SIG-M5 (cell line): Measurements from ENCODE around the gene LRRC8D.

ENCODE experiments used
- DNase-seq: peaks from one replicate; lab custom pipeline; 2025; lab: John Stamatoyannopoulos, UW

The LRRC8D gene

GRCh38 chr1:89896105-89896942, 75.5 kb downstream of the LRRC8D start:
- DNase-seq = no peak

DNA sequence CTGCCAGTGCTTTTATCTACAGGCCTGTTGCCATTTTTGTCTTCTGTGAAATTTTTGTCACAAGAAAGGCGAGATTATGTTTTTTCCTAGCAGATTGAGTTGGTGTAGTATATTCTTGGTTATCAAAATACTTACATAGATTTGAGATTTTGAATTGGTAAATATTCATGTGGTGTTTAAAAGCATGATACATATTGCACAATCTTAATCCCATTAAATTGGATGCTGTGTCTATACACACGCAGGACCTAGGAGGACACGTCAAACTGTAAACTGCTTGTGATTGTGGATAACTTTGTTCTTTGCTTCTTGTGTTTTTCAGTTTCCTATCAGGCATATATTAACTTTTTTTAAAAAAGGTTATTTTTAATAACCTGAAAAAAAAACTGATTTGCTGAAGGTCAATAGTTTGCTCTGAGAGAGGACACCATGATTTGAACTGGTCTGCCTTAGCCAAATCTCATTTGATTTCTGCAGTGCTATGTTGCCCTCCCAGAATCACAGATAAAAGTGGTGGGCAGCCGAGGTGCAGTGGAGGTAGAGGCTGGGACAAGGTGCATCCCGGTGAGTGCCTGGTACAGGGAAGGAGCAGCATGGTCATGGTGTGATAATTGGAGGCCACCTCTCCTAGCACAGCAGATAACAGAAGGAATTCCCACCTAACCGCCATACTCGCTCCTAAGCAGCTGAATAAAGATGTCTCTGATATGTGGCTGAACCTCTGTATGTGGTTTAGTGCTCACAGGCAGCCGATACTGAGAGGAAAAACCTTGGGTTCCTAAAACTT, 76.7 kb downstream of the LRRC8D start:
- no peak for DNase-seq

DNA sequence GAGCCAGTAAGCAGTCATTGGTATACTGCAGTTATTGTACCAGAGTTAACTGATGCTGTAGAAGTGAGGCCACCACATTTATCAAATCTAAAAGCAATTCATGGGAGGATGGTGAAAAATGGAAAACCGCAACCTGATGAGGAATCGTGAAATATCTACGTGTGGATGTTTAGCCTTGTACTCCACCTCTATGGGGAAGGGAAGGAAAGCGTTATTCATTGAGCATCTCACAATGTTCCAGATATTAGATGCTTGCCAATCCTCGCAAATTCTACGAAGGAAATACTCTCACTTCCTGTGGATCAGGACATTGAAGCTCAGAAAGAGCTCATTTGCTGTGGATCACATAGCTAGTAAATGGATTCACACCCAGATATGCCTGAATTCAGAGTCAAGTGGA, 77.3 kb downstream of the LRRC8D start:
- DNase-seq = no peak

GRCh38 chr1:89898695-89899470, 78.1 kb downstream of the LRRC8D start:
- DNase-seq = no peak

DNA sequence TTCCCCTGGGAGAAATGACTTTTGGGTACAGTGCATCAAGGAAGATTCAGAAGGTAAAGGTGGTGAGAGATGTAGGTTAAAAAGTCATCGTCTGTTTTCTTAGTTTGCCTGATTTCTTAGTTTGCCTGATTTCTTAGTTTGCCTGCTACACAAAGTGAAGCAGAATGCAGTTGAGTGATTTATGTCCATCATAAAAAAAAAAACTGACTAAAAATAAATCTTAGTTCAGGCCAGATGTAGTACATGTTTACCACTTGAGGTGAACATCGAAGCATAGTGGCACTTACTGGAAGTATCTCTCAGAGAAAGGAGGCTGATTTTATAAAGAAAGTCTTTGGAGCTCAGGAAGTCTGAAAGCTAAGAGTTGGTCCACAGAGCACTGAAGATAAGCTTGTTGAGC, 79.5 kb downstream of the LRRC8D start:
- DNase-seq = no peak

- DNase-seq = no peak
Observed at GRCh38 chr1:89900791-89901708, 80.2 kb downstream of the LRRC8D start.

- no peak for DNase-seq
Observed at GRCh38 chr1:89901957-89902669, 81.3 kb downstream of the LRRC8D start.

DNA sequence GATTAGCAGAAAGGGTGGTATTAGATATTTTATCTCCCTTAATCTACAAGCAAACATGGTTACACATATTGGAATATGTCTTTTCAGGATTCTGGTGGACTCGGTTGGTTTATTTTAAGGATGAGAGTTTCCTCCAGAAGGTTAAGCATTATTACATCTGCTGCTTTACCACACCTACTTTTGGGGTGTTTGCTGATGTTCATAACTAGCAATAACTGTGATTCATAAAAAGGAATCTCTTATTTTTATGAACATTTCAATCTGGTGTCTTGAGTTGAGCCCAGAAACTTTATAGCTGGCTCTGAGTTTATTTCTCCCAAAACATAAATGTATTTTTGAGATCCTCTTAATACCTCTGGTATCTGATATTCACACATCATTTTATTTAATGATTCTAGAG, 82.7 kb downstream of the LRRC8D start:
- DNase-seq = no peak

DNA sequence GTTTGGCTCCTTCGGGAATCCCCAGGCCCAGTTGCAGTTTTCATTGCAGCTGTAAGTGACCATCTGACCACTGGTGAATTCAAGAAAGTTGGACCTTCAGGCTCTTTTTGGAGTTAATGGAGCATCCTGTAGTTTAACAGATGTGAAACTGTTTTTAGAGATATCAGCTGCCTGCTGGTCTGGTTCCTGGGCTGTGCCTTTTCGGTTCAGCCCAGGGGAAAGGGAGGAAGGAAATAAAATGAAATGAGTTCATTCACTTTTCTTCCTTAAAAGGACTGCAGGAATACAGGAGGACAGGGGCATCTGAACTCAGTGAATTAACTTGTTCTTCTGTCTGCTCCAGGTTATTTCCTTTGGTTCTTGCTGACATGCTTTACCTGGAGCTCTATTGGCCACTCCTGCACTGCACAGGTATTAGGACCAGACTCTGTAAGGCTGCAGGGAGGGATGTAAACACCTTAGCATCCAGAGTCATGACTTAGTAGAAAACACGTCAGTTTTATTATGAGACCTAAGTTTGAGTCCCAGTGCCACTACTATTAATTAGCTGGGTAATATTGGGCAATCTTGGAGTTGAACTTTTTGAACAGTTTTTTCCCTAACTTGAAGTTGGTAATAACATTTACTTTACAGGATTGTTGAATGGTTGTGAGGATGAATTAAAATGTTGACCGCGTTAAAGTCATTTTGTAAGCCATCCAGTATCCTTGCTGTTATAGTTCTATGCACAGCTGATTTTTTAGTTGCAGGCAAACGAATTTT, 83.6 kb downstream of the LRRC8D start:
- DNase-seq = no peak

DNA sequence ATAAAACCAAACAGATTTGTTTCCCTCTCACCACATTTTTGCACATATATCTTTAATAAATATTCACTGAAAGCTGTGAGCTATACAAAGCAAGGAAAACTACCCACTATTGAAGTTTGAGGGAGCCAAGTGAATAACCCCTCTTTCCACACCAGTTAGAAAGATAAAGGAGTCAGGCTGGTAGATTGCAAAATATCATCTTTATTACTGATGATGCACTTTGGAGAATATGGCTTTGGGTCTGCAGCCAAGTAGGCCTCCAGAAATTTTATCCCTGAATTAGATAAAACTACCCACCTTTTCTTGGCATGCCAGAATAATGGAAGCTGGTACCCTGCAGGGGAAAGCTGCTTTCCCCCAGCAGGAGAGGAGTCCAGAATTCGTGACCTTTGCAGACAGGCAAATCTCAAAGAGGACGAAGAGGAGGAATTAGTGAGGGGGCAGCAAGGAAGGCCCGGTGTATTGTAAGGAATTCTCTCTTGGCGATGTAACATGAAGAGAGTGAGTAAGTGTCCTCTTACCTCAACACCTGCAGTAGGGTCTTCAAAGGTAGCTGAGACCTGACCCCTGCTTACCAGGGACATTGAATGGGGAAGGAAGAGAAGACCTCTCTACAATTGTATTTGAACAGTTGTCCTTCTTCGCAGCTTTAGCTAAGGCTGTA, 84.7 kb downstream of the LRRC8D start:
- DNase-seq = no peak

DNA sequence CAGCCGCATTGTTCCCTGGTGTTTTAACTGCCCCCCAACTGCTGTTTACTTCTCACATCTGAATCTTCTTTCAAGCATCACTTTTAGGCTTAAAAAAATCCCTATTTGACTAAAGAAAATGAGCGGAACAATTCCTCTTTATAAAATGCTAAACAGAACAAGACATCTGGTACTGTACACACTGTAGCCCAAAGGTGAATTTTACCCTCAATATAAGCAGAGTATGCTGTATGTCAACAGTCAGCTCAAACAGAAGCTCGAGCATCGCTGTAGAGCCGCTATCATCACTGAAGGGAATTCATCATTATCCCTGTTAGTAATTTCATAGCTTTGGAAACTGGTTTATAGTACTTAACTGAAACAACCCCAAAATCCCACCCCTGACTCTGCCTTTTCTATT, 85.3 kb downstream of the LRRC8D start:
- DNase-seq = no peak

- DNase-seq = no peak
Observed at GRCh38 chr1:89907727-89908212, 86.9 kb downstream of the LRRC8D start.

DNA sequence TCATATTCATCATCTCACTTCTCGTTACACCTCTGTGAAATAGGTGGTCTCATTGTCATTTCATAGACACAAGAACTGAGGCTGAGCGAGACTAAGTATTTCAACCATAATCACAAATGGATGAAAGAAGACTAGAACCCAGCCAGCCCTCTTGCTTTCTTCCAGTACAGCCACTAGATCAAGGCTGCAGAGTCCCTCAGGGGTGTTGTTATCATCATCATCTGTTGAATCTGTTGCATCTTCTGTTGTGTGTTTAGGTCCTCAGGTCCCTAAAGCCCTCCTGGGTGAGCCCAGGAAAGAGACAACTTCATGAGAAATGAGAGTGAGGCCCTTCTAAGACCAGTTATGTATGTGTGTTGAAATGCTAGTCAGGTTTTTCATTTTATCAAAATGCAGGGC, 87.4 kb downstream of the LRRC8D start:
- DNase-seq = no peak

- DNase-seq = no peak
Observed at GRCh38 chr1:89908672-89909436, 88.0 kb downstream of the LRRC8D start.

DNA sequence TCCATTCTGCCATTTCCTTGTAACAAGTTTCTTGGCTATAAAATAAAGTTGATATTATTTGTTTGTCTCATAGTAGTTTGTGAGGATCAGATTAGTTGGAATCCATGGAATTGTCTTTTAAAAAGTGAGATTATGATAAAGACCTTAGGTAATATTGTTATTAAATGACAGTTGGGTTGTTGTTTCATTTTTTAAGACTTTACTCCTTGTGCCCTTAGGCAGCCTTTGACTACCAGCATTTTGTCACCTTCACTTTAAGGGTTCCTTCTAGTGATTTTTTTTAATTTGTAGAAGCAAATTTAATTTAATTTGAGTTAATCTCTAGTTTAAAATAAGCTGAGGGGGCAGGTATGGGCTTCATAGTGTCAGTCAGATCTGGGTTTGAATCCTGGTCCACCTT, 89.4 kb downstream of the LRRC8D start:
- DNase-seq = no peak

DNA sequence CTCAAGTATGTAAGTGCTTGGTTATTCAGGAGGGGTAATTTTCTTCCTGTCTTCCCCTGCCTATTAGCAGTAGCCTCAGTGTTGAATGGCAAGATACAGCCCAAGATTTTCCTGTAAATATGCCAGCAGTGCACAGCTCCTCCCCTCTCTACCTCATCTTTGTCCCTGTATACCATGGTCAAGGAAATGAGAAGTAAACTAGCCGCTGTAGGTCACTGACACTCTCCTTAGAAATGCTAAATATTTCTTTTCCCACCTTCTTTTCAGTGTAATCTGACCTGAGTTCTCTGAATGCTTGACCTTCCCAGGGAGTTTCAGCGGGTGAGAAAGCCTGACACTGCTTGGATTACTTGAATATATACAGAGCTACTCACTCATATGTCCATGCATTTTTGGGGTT, 89.9 kb downstream of the LRRC8D start:
- no peak for DNase-seq

- no peak for DNase-seq
Observed at GRCh38 chr1:89911191-89911991, 90.6 kb downstream of the LRRC8D start.

- DNase-seq = no peak
Observed at GRCh38 chr1:89912073-89912472, 91.2 kb downstream of the LRRC8D start.
